SK-N-SH treated with all-trans-retinoic acid at 6 μM for 48 hours (cell line): ENCODE measurements around the gene C17orf113.

Experiments
- ATAC-seq: fragments of 200-7000 bp; cut with Tn5 transposase; 3 replicates; pipeline ENCODE4 v1.9.1; 2020; ENCODE audit warnings: mild to moderate bottlenecking, moderate library complexity
- ARNTL ChIP-seq: fragments of 450-650 bp; formaldehyde crosslinking; IDR thresholded peaks from 2 replicates; pipeline ENCODE4 v1.5.0; 2020; ENCODE audit warnings: low read depth, mild to moderate bottlenecking, moderate library complexity, borderline replicate concordance
- ESRRG ChIP-seq: fragments of 250-450 bp; sonication (Bioruptor Pico); IDR thresholded peaks from 2 replicates; pipeline ENCODE4 v1.6.1; 2021; ENCODE audit warnings: mild to moderate bottlenecking
- GLIS3 ChIP-seq: fragments of 250-450 bp; sonication (Bioruptor Pico); IDR thresholded peaks from 2 replicates; pipeline ENCODE4 v1.5.0; 2020; ENCODE audit warnings: mild to moderate bottlenecking, moderate library complexity
- ISL1 ChIP-seq: fragments of 250-450 bp; sonication (Bioruptor Pico); IDR thresholded peaks from 2 replicates; pipeline ENCODE4 v2.1.2; 2022; ENCODE audit warnings: mild to moderate bottlenecking, moderate library complexity
- OSR1 ChIP-seq: fragments of 250-450 bp; sonication (Bioruptor Pico); IDR thresholded peaks from 2 replicates; pipeline ENCODE4 v1.8.0; 2022; ENCODE audit warnings: moderate library complexity, mild to moderate bottlenecking, inconsistent platforms
- PPARA ChIP-seq: fragments of 250-450 bp; sonication (Bioruptor Pico); IDR thresholded peaks from 2 replicates; pipeline ENCODE4 v1.5.0; 2020; ENCODE audit warnings: mild to moderate bottlenecking, borderline replicate concordance
- RARB ChIP-seq: fragments of 250-450 bp; sonication (Bioruptor Pico); IDR thresholded peaks from 2 replicates; pipeline ENCODE4 v1.8.0; 2021; ENCODE audit warnings: mild to moderate bottlenecking, moderate library complexity
- SNAI2 ChIP-seq: fragments of 250-450 bp; sonication (Bioruptor Pico); IDR thresholded peaks from 2 replicates; pipeline ENCODE4 v1.5.0; 2020; ENCODE audit warnings: mild to moderate bottlenecking, moderate library complexity
- TCF4 ChIP-seq: fragments of 250-450 bp; sonication (Bioruptor Pico); IDR thresholded peaks from 2 replicates; pipeline ENCODE4 v1.8.0; 2021; ENCODE audit warnings: mild to moderate bottlenecking, moderate library complexity, borderline replicate concordance
- TOX ChIP-seq: fragments of 250-450 bp; sonication (Bioruptor Pico); IDR thresholded peaks from 2 replicates; pipeline ENCODE4 v1.8.0; 2021; ENCODE audit warnings: mild to moderate bottlenecking, moderate library complexity, borderline replicate concordance
- ZC3H10 ChIP-seq: fragments of 250-450 bp; sonication (Bioruptor Pico); IDR thresholded peaks from 2 replicates; pipeline ENCODE4 v1.5.1; 2021; ENCODE audit warnings: mild to moderate bottlenecking, moderate library complexity
- ZFP3 ChIP-seq: fragments of 250-450 bp; sonication (Bioruptor Pico); IDR thresholded peaks from 2 replicates; pipeline ENCODE4 v1.5.0; 2020; ENCODE audit warnings: mild to moderate bottlenecking, moderate library complexity
- ZFP30 ChIP-seq: fragments of 450-650 bp; formaldehyde crosslinking; IDR thresholded peaks from 2 replicates; pipeline ENCODE4 v1.5.0; 2022; ENCODE audit warnings: mild to moderate bottlenecking, moderate library complexity
- ZNF565 ChIP-seq: fragments of 450-650 bp; formaldehyde crosslinking; conservative IDR thresholded peaks from 2 replicates; pipeline ENCODE4 v1.5.0; 2020; ENCODE audit warnings: low read depth, mild to moderate bottlenecking, moderate library complexity
- ZNF70 ChIP-seq: fragments of 450-650 bp; formaldehyde crosslinking; IDR thresholded peaks from 2 replicates; pipeline ENCODE4 v1.5.0; 2020; ENCODE audit warnings: mild to moderate bottlenecking, moderate library complexity
- ZNF8 ChIP-seq: fragments of 450-650 bp; formaldehyde crosslinking; IDR thresholded peaks from 2 replicates; pipeline ENCODE4 v1.5.0; 2020; ENCODE audit warnings: mild to moderate bottlenecking, moderate library complexity
- TF ChIP-seq, protein P1 (sequence below): fragments of 250-450 bp; sonication (Bioruptor Pico); IDR thresholded peaks from 2 replicates; pipeline ENCODE4 v1.5.0; 2020; ENCODE audit warnings: mild to moderate bottlenecking, moderate library complexity
- TF ChIP-seq, protein P2 (sequence below): fragments of 250-450 bp; sonication (Bioruptor Pico); IDR thresholded peaks from 2 replicates; pipeline ENCODE4 v1.8.0; 2020; ENCODE audit warnings: mild to moderate bottlenecking, moderate library complexity, borderline replicate concordance
- TF ChIP-seq, protein P3 (sequence below): fragments of 250-450 bp; sonication (Bioruptor Pico); IDR thresholded peaks from 2 replicates; pipeline ENCODE4 v1.5.1; 2021; ENCODE audit warnings: mild to moderate bottlenecking, moderate library complexity
- TF ChIP-seq, protein P4 (sequence below): fragments of 250-450 bp; sonication (Bioruptor Pico); IDR thresholded peaks from 2 replicates; pipeline ENCODE4 v1.8.0; 2021; ENCODE audit warnings: low read depth, mild to moderate bottlenecking, moderate library complexity, borderline replicate concordance
- TF ChIP-seq, protein P5 (sequence below): fragments of 250-450 bp; sonication (Bioruptor Pico); IDR thresholded peaks from 2 replicates; pipeline ENCODE4 v1.5.1; 2020; ENCODE audit warnings: low read depth, mild to moderate bottlenecking, moderate library complexity

Gene C17orf113

DNA sequence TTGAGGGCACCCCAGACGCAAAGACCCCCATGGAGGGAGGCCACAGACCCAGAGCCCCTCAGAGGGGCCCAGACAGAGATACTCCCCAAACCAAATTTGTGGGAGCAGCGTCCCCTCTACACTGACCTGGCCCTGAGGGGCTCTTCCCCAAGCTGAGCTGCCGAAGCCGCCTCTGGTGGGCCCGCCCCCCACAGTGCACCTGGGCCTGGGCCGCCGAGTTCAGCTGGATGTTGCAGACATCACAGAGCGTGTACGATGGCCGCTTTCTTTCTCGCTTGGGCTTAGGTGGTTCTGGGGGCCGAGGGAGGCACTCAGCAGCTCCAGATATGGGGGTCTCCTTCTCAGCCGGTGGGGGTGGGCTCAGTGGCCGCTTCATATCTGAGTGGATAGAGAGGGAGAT lies 12.3 kb upstream of the C17orf113 start:
- no peak for ATAC-seq

DNA sequence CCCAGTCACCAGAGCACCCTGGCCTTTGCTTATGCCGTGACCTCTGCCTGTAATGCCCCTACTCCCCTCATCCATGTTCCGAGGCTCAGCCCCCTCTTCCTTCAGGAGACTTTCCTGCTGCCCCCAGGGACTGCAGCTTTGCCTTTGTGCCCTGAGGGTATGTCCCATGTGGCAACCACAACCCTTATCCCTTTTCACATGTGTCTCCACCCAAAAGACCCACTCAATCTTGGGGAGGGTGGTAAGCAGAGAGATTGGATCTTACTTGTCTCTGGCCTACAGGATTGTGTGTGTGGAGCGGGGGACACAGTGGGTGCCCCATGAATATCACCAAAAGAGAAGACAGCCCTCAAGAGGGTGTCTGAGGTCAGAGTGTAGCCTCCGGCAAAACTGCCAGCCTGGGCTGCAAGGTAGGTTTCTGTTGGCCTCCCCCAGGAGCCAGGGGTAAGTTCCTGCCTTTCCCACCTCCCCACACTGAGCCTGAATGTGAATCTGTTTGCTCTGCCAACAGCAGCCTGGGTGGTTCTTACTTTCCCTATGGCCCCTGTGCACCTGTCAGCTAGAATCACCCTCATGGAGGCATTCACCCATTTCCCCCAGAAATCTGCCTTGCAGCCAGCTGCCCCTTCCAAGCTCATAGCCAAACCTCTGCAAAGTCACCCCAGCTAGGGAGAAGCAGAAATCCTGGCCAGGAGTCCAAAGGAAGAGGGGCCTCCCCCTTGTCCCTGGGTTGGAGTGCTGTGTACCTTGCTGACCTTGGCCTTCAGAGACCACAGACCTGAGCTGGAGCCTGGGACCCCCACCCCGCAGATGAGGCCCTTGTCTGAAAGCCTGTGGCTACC lies 11.5 kb upstream of the C17orf113 start:
- TF ChIP-seq ISL1 (CRISPR knock-in tag) (no peak), ESRRG (CRISPR knock-in tag) (no peak), ZNF70 (CRISPR knock-in tag) (no peak), SNAI2 (CRISPR knock-in tag) (no peak), RARB (CRISPR knock-in tag) (no peak), OSR1 (CRISPR knock-in tag) (no peak), ARNTL (no peak), PPARA (CRISPR knock-in tag) (no peak), TCF4 (no peak), ZFP30 (no peak), TOX (CRISPR knock-in tag) (no peak), GLIS3 (no peak), ZC3H10 (no peak), ZNF565 (CRISPR knock-in tag) (no peak), ZFP3 (CRISPR knock-in tag) (no peak)
- TF ChIP-seq, protein P1, sequence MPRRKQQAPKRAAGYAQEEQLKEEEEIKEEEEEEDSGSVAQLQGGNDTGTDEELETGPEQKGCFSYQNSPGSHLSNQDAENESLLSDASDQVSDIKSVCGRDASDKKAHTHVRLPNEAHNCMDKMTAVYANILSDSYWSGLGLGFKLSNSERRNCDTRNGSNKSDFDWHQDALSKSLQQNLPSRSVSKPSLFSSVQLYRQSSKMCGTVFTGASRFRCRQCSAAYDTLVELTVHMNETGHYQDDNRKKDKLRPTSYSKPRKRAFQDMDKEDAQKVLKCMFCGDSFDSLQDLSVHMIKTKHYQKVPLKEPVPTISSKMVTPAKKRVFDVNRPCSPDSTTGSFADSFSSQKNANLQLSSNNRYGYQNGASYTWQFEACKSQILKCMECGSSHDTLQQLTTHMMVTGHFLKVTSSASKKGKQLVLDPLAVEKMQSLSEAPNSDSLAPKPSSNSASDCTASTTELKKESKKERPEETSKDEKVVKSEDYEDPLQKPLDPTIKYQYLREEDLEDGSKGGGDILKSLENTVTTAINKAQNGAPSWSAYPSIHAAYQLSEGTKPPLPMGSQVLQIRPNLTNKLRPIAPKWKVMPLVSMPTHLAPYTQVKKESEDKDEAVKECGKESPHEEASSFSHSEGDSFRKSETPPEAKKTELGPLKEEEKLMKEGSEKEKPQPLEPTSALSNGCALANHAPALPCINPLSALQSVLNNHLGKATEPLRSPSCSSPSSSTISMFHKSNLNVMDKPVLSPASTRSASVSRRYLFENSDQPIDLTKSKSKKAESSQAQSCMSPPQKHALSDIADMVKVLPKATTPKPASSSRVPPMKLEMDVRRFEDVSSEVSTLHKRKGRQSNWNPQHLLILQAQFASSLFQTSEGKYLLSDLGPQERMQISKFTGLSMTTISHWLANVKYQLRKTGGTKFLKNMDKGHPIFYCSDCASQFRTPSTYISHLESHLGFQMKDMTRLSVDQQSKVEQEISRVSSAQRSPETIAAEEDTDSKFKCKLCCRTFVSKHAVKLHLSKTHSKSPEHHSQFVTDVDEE (CRISPR knock-in tag) = no peak
- TF ChIP-seq, protein P2, sequence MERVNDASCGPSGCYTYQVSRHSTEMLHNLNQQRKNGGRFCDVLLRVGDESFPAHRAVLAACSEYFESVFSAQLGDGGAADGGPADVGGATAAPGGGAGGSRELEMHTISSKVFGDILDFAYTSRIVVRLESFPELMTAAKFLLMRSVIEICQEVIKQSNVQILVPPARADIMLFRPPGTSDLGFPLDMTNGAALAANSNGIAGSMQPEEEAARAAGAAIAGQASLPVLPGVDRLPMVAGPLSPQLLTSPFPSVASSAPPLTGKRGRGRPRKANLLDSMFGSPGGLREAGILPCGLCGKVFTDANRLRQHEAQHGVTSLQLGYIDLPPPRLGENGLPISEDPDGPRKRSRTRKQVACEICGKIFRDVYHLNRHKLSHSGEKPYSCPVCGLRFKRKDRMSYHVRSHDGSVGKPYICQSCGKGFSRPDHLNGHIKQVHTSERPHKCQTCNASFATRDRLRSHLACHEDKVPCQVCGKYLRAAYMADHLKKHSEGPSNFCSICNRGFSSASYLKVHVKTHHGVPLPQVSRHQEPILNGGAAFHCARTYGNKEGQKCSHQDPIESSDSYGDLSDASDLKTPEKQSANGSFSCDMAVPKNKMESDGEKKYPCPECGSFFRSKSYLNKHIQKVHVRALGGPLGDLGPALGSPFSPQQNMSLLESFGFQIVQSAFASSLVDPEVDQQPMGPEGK = no peak
- TF ChIP-seq, protein P3, sequence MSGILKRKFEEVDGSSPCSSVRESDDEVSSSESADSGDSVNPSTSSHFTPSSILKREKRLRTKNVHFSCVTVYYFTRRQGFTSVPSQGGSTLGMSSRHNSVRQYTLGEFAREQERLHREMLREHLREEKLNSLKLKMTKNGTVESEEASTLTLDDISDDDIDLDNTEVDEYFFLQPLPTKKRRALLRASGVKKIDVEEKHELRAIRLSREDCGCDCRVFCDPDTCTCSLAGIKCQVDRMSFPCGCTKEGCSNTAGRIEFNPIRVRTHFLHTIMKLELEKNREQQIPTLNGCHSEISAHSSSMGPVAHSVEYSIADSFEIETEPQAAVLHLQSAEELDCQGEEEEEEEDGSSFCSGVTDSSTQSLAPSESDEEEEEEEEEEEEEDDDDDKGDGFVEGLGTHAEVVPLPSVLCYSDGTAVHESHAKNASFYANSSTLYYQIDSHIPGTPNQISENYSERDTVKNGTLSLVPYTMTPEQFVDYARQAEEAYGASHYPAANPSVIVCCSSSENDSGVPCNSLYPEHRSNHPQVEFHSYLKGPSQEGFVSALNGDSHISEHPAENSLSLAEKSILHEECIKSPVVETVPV (CRISPR knock-in tag) = no peak
- TF ChIP-seq, protein P4, sequence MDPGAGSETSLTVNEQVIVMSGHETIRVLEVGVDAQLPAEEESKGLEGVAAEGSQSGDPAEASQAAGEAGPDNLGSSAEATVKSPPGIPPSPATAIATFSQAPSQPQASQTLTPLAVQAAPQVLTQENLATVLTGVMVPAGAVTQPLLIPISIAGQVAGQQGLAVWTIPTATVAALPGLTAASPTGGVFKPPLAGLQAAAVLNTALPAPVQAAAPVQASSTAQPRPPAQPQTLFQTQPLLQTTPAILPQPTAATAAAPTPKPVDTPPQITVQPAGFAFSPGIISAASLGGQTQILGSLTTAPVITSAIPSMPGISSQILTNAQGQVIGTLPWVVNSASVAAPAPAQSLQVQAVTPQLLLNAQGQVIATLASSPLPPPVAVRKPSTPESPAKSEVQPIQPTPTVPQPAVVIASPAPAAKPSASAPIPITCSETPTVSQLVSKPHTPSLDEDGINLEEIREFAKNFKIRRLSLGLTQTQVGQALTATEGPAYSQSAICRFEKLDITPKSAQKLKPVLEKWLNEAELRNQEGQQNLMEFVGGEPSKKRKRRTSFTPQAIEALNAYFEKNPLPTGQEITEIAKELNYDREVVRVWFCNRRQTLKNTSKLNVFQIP (CRISPR knock-in tag) = no peak
- TF ChIP-seq, protein P5, sequence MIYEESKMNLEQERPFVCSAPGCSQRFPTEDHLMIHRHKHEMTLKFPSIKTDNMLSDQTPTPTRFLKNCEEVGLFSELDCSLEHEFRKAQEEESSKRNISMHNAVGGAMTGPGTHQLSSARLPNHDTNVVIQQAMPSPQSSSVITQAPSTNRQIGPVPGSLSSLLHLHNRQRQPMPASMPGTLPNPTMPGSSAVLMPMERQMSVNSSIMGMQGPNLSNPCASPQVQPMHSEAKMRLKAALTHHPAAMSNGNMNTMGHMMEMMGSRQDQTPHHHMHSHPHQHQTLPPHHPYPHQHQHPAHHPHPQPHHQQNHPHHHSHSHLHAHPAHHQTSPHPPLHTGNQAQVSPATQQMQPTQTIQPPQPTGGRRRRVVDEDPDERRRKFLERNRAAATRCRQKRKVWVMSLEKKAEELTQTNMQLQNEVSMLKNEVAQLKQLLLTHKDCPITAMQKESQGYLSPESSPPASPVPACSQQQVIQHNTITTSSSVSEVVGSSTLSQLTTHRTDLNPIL (CRISPR knock-in tag) = no peak
- no peak for ATAC-seq

More for the DNA sequence above, 12.3 kb upstream of the C17orf113 start:
- TF ChIP-seq ZNF70 (CRISPR knock-in tag) (no peak), ZNF8 (CRISPR knock-in tag) (no peak), SNAI2 (CRISPR knock-in tag) (no peak)
- TF ChIP-seq, protein P1 (CRISPR knock-in tag) = no peak
- TF ChIP-seq, protein P4 (CRISPR knock-in tag) = no peak
- TF ChIP-seq, all 23 proteins: peak for 0
